Measurements from ENCODE around the gene CCDC74B.
"Not testable (repeated sequence)": the region's sequence is repeated elsewhere in the genome, so short reads cannot be mapped to it uniquely, and the experiment has no call there.

The CCDC74B gene

DNA sequence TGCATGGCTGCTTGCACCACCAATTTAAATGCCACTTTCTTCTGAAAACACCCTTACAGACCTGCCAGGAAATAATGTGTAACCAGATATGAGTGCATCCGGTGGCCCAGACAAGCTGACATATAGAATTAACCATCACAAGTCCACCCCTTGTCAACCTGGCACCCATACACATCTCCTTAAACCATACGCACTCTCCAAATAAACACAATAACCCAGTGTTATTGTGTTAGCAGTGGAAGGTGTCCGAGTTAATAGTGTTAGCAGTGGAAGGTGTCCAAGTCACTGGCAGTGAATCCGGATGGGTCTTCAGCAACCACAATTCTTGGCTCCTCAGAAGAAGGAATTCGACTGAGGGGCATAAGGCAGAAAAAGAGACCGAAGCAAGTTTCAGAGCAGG is 3.6 kb upstream of the CCDC74B start:
- DNase-seq, result not testable (repeated sequence)

DNA sequence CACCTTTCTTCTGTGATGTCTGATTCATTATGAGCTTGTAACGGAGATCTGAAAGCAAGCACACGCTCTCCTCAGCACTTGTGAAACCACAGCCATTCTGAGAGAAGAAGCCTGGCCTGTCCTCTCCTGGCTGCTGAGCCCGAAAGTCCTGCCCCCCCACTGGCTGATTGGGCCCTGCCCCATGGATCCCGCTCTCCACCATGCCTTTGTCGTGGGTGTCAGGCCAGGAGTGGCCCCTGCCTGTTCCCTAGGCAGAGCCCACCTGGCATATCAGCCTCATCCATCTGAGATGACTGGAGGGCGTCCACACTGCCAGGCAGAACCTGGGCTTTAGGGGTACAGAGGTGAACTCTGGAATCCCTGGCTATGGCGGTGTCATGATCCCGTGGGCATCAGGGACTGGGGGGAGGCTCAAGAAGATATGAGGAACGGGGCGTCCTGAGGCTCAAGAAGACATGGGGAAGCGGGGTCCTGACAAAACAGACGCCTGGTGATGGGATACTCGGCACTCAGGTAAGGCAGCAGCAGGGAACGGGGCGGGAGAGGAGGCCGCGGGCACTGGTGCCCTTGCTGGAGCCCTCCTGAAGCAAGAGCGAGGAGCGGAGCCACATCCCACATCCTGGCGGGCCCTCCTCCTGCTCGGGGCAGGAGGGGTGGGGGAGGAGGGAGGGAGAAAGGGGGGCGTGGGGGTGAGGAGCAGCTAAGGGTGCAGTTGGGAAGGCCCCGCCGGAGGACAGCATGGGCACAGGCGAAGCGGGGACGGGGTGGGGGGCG is 1.5 kb downstream of the CCDC74B start:
- not testable (repeated sequence) for DNase-seq

DNA sequence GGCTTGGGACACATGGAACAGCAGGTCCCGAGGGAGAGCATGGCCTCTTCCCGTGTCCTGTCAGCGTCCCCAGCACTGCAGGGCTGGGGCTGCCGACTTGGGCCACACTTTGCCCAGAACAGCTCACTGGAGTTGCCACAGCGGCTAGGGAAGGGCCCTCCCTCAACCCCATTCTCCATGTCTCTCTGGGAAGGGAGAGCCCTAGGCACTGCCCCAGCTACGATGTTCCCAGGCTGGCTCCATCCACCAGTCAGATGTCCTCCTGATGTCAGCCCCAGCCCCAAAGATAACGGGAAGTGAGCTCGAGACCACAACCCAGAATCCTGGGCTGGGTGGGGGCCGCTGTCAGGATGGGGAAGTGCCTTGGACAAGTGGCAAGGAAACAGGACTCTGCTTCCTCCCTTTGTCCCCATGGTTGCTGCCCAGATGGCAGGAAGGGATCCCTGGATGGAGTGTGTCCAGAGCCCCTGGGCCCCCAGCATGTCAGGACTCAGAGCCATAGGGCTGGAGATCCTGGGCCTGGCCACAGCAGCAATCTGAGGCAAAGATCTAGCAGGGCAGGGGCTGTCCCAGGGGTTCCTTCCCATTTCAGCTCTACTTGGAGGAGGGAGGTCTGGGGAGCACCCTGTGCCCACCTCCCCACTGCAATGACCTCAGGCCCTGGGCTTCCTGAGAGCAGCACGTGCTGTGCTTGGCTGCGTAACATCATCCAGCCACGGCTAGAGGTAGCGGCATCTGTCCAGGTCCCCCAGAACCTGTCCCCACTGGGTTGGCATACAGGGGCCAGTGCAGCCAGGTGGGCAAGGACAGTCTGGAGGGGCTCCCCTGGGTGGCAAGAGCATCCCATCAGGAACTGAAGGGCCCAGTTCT is 2.3 kb downstream of the CCDC74B start:
- DNase-seq, result not testable (repeated sequence)

DNA sequence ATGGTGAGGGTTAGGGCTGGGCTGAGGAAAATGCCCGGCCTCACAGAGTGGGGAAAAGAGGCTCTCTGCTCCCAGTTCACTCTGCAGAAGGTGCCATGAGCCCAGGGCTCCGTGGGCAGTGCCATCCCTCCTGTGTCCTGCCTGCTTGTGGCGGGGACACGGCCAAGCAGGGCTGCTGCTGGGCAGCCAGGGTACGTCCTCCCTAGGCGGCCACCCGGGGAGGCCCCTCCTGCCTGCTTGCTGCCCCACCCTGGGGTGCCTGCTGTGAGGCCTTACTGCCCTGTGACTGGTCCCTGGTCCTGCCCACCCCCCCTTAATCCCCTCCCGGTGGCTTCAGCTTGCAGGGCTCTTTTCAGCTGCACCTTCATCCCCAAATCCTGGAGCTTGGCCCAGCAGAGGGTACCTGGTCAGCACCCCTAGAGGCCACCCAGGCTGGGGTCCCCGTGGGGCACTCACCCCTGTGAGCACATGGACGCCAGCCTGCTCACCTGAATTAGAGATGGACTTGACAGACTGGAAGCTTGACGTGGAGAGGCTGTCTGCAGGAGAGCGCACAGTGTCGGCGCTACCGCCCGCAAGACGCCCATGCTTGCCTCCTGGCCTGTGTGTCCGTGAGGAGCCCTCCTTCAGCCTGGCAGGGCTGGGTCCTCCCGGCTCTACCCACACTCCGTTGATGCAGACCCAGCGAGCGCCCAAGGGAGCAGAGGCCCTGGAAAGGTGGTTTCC is 3.1 kb downstream of the CCDC74B start:
- DNase-seq, result not testable (repeated sequence)

DNA sequence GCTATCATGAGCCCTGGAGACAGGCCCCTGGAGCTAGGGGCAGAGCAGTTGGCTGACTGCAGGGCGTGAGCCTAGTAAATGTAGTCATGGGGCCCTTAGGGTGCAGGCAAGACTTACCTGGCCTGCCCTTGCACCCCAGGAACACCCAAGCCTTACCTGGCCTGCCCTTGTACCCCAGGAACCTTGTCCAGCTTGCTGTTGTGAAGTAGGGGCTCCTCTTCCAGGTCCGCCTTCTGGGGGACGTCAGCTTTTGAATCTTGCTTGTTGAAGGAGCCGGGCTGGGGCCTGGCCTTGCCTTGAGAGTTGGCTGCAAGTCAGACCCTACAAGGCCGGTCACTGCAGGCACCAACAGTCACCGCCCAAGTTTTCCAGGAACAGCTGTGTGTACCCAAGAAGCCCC is 3.9 kb downstream of the CCDC74B start:
- not testable (repeated sequence) for DNase-seq

DNA sequence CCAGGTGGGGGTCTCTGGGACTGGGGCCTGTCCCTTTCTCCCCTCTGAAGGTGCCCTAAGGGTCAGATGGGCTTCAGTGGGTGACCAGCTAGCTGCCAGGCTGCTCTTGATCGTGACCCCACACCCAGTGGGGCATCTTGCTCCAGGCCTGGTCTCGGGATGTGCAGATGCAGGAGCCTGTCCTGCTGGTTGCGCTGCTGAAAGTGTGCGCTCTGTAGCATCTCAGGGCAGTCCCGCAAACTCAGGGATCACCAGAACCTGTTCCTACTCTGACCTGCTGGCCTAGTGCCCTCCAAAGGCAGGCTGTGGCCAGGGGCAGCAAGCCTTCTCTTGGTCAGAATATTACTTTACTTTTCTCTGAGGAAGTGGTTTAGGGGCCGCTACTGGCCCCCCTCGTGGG is 4.4 kb downstream of the CCDC74B start:
- DNase-seq, result not testable (repeated sequence)

DNA sequence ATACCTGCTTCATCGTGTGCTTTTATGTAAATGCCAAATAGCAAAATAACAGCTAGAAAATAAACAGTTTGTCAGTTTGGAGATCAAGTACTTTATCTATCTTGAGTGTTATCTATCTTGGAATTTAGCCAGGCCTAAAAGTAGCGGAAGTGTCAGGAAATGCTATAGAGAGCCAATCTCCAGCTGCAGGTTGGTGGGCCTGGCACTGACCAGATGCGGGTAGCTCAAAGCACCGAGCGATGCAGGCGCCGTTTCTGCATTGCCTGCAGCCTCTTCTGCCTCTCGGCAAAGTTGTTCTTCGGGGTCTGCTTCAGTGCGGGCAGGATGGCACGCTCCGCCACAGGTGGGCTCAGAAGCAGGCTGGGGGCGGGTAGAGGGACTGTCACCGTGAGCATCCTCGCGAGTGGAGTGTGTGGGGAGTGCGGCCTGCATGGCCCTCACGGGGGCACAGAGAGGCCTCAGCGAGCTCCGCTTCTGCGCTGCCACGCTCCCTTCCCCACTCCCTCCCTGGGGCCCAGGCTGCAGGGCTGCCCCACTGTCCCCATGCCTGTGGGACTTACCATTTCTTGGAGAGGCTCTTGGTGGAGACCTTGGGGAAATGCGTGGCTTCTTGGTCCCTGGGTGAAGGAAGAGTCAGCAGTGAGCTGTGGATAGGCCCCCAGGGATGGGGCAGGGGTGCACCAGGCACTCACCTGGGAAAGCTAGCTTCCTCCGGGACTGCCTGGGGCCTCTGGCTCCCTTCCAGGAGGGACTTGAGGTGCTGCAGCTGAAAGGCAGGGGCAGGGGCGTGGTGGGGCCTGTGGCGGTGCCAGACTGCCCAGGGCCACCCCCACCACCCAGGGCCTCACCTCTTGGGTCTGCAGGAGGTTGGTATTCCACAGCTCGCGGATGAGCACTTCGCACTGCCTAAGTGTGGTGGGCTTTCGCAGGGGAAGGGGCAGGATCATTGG is 5.3 kb downstream of the CCDC74B start:
- DNase-seq, result not testable (repeated sequence)

DNA sequence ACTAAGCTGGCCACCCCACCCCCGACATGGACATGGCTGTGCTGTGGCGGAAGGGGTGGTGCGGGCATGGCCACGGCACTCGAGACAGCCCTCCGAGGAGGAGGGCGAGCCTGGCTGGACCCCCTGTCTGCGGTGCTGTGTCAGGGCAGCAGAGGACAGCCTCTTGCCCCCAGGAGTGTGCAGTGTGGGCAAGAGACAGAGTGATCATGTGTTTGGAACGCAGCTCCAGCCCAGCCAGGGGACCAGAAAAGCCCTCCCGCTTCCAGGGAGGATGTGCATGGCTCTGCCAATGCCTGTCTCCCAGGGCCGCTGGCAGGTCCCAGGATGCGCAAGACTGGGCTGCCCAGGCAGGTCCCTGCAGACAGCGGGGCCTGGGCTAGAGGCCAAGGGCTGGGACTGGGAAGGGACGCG is 6.1 kb downstream of the CCDC74B start:
- DNase-seq, result peak; percentile 5

DNA sequence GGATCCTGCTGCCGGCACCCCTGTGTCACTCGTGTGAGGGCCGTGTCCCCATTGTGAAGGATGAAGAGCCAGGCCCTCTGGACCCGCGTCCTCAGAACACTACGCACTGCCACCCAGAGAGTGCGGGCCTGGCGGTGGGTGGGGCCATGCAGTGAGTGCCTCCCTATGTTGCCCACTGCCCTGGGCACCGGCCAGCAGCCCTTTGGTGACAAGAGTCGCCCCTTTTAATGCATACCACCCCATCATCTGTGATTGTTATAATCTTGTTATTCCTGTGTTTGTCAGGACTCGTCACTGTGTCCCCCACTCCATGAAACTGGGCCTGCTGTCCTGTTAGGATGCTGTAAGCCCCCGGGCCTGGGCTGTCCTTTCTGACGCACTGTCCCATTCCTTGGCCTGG is 6.6 kb downstream of the CCDC74B start:
- DNase-seq, result not testable (repeated sequence)

DNA sequence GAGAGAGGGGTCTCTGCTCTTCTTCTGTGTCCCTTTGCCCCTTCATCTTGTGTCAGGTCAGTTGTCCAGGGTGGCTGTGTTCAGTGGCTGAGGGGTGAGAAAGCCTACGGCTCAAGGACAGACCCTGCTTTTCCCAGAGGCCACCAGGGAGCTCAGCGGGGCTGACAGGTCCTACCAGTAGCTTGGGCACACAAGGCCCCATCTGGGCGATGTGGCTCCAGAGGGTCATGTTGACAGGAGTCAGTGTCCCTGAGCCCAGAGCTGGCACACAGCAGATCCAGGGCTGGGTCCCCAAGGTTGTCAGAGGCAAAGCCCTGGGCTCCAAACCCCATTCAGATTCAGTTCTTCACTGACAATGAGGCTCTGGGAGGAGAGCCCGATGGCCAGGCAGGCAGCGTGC is 7.8 kb downstream of the CCDC74B start:
- DNase-seq, result not testable (repeated sequence)

DNA sequence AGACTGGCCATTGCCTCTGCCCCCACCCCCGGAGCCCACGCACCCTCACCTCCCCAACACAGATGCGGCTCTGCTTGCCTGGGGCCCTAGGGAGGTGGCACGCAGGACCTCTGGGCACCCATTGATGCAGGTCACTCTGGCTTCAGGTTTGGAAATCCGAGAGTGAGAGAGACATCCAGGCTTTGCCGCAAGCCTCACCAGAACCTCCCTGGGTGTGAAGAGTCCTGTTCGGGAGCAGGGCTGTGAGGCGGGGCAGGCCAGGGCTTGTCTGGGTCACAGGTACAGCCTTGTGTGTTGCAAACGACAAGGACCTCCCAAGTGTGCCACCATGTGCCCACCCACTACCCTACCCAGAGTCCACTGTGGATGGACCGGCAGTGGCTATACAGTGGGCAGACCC is 8.4 kb downstream of the CCDC74B start:
- not testable (repeated sequence) for DNase-seq

DNA sequence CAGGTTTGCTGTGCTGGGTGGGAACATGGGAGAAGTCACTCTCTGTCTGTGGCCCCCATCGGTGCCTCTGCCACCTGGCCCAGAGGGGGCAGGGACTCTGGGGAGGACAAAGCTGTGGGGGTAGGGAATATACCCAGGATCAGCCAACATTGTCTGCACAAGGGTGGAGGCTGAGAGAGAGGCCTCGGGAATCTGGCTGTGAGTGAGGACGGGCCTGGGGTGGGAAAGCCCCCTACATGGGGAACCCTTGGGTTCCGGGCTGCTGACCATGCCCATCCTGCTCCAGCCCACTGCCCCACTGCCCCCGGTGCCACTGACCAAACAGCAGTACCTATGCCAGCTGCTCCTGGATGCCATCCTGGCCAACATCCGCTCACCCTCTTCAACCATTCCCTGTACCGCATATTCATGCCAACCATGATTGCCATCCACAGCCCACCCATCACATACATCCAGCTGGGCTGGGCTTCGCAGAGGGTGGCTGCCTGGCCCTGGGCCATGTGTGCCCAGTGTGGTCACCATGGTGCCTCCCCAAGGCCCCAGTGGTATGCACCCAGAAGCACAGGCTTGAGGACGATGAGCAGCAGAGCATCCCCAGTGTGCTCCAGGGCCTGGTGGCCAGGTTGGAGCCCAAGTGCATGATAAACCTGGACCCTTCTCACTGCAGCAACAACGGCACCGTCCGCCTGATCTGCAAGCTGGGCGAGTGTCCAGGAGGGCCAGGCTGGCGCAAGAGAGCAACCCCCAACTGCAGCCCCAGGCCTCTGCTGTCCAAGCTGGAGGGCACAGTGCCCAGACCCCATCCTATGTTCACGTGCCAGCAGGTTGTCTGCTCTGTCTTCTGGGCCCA is 9.0 kb downstream of the CCDC74B start:
- no peak for DNase-seq

DNA sequence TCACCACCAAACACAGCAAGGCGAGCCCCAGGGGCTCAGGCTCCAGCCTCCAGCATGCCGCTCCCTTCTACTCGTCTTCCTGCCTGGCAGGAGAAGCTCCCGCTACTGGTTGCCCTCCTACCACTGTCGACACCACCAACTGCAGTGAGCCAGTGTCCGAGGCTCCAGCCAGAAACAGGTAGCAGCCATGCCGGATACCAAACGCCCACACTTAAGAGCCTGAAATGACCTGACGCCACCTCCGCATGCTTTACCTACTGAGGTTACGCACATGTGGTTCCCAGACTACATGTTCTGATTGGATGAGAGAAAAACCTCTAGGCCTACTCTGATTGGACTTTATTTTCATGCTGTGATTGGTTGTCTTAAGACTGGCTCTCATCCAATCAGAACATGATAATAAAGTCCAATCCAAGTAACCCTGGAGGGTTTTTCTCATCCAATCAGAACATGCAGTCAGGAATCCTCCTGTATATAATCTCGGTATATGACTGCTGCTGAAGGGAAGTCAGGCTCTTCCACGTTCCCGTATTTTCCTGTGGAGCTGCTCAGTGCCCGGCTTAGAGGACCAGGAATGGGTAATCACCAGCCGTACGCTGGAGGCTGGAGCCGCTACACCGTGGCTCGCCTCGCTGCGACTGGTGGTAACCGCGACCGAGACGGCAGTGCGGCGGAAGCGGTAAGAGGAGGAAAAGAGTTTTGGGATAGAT is 15.6 kb downstream of the CCDC74B start, which contains the start of gene POTEF:
POTEF (minus strand) TSS at position 103 of the 710 bp plus-strand sequence. CDS start 8,707 bp downstream, outside the sequence.
- DNase-seq, result not testable (repeated sequence)

DNA sequence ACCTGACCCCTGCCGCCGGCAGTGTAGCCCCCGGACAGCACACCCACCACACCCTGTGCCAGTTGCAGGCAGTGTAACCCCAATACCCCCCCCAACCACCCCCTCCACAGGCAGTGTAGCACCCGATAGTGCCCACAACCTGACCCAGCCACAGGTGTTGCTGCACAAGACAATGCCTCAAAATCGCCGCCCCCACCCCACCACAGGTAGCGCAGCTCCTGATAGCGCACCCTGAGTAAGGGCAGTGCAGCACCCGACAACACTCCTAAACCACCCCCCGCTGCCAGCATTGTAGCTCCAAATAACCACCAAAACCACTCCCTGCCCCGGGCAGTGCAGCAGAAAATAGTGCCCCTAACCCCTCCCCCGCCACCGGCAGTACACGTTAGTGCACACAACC is 16.4 kb downstream of the CCDC74B start:
- DNase-seq, result not testable (repeated sequence)

DNA sequence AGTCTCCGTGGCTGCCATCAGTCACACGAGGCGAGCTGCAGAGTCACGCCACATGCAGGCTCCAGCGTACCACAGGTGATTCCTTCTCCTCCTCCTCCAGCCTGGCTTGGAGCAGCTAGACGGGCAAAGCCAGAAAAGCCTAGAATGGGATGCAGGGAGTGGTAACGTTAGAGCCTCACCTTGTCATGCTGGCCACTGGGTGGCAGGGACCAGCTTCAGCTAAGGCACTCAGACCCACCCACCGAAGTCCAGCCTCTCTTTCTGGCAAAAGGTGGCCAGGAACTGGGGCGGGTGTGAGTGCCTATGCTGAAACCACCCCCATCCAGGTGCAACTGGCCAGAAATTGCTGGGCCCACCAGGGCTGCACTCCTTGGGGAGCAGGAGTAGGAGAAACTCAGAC is 17.2 kb downstream of the CCDC74B start:
- not testable (repeated sequence) for DNase-seq

DNA sequence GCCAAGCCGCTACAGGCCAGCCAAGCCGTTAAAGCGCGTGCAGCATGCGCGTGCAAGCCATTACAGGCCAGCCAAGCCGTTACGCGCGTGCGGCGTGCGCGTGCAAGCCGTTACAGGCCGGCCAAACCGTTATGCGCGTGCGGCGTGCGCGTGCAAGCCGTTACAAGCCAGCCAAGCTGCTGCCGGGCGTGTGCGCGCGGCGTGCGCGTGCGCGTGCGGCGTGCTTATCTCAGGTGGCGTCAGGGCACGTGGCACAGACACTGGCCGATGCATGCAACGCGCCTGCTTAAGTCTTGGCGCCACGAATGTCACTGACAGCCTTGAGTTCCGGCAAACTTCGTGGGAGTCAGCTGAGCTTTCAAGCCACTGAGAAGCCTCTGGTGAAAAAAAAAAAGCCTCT is 24.0 kb downstream of the CCDC74B start:
- DNase-seq, result not testable (repeated sequence)

DNA sequence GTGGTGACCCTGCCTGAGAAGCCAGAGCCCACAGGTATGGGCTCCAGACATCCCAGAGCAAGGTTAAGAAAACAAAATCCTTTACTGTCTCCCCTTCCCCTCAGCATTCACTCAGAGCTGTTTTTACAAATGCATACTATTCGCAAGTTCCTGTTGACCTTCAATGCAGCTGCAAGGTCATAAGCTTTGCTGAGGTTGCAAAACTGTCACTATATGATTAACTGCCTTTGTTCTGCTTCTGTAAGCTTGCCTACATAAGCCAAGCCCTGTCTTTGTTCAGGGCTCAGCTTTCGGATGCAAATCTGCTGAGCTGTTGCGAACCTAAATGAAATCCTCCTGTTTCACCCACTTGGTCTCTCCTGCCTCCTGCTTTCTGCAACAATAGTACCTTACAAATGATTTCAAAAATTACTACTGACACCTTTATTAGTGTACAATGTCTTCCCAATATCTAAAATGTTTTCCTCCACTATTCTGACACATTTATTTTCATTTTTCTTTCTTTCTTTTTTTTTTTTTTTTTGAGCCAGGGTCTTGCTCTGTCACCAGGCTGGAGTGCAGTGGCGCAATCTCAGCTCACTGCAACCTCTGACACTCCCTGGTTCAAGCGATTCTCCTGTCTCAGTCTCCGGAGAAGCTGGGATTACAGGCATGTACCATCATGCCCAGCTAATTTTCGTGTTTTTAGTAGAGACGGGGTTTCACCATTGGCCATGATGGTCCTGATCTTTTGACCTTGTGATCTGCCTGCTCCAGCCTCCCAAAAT is 42.1 kb downstream of the CCDC74B start:
- not testable (repeated sequence) for DNase-seq
